Activated CD4-positive, alpha-beta T cell treated with anti-CD3 and anti-CD28 coated beads for 4 hours (primary cell): ENCODE data around the gene MYO3B.
A peak's percentile ranks its signal among the peaks of the same experiment; 100 is the strongest.
"Not testable (repeated sequence)": the region's sequence is repeated elsewhere in the genome, so short reads cannot be mapped to it uniquely, and the experiment has no call there.

Experiments used
- DNase-seq, 2 donors: peaks; one replicate each; pipeline ENCODE4 v3.0.0-alpha.2; 2020

Gene MYO3B

GRCh38 chr2:170579511-170579910 lies 401.6 kb downstream of the MYO3B start:
- DNase-seq, result no peak

GRCh38 chr2:170582313-170582712 lies 404.4 kb downstream of the MYO3B start:
- DNase-seq, result no peak

- DNase-seq, result no peak
Observed at GRCh38 chr2:170582751-170583463, 405.0 kb downstream of the MYO3B start.

- DNase-seq, result no peak
Observed at GRCh38 chr2:170585067-170585466, 407.1 kb downstream of the MYO3B start.

- no peak for DNase-seq
Observed at GRCh38 chr2:170586571-170587095, 408.7 kb downstream of the MYO3B start.

GRCh38 chr2:170587117-170587516 lies 409.2 kb downstream of the MYO3B start:
- DNase-seq, result no peak

- DNase-seq, result no peak
Observed at GRCh38 chr2:170587922-170588321, 410.0 kb downstream of the MYO3B start.

GRCh38 chr2:170588729-170589128 lies 410.8 kb downstream of the MYO3B start:
- no peak for DNase-seq

GRCh38 chr2:170596576-170596975 lies 418.6 kb downstream of the MYO3B start:
- DNase-seq, result no peak

GRCh38 chr2:170598067-170598395 lies 420.1 kb downstream of the MYO3B start:
- no peak for DNase-seq

GRCh38 chr2:170601489-170601888 lies 423.5 kb downstream of the MYO3B start:
- DNase-seq, result no peak

- DNase-seq, result no peak
Observed at GRCh38 chr2:170605862-170606261, 427.9 kb downstream of the MYO3B start.

GRCh38 chr2:170607171-170607570 lies 429.2 kb downstream of the MYO3B start:
- no peak for DNase-seq

- DNase-seq, result no peak
Observed at GRCh38 chr2:170610615-170611014, 432.7 kb downstream of the MYO3B start.

- DNase-seq, result not testable (repeated sequence)
Observed at GRCh38 chr2:170618948-170619347, 441.0 kb downstream of the MYO3B start.

- DNase-seq, result not testable (repeated sequence)
Observed at GRCh38 chr2:170635094-170635493, 457.1 kb downstream of the MYO3B start.

GRCh38 chr2:170639635-170640034 lies 461.7 kb downstream of the MYO3B start:
- DNase-seq, result no peak

GRCh38 chr2:170641961-170642360 lies 464.0 kb downstream of the MYO3B start:
- no peak for DNase-seq

GRCh38 chr2:170643346-170643745 lies 465.4 kb downstream of the MYO3B start:
- no peak for DNase-seq

GRCh38 chr2:170647741-170648436 lies 469.9 kb downstream of the MYO3B start:
- DNase-seq, result no peak

GRCh38 chr2:170651624-170652325 lies 473.8 kb downstream of the MYO3B start:
- peak; percentile 40 to 51 for DNase-seq

GRCh38 chr2:170652637-170653417 lies 474.9 kb downstream of the MYO3B start:
- no peak for DNase-seq

- DNase-seq, result no peak
Observed at GRCh38 chr2:170656669-170657068, 478.7 kb downstream of the MYO3B start.
